HG02870 (cell line): ENCODE measurements around the gene EDARADD.
"Not testable (repeated sequence)": the region's sequence is repeated elsewhere in the genome, so short reads cannot be mapped to it uniquely, and the experiment has no call there.

ENCODE experiments used
- ATAC-seq: cut with Tn5 transposase; IDR thresholded peaks from one replicate; pipeline ENCODE4 v1.9.1; 2021; ENCODE audit warnings: mild to moderate bottlenecking, moderate library complexity; ENCODE audit not compliant: unreplicated experiment

Gene EDARADD

DNA sequence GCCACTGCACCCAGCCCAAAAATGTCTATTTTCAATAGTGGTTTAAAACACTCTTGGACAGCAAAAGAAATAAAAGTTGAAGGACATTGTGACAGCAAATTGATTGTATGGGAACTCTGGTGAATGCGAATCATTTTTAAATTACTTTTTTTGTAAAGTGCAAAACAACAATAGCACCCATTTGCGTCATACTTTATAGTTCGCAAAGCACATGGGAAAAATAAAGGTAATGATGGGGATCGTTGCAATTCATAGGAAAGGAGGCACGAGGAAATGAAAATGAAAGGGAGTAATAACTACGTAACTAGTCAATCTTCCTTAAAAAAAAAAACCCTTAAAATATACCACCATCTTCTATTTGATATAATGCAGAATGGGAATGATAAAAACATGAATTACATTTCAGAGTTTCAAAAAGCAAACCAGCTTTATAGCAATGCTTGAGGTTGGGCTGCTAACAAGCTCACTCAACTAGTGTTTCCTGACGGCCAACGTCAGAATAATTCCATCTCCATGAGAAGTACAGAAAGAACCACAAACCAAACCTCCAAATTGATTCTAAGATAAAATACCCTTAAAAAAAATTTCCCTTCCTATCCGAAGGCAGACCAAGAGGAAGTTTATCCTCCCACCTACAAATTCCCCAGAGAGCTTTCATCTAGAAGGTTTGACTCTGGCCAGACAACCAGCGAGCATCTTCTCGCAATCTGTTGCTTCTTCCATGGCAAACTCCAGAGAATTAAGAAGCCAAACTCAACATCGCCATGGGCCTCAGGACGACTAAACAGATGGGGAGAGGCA, at the start of gene EDARADD:
EDARADD (plus strand) TSS at position 606 of the 801 bp plus-strand sequence; CDS start at position 765, 159 bp downstream.
- no peak for ATAC-seq

DNA sequence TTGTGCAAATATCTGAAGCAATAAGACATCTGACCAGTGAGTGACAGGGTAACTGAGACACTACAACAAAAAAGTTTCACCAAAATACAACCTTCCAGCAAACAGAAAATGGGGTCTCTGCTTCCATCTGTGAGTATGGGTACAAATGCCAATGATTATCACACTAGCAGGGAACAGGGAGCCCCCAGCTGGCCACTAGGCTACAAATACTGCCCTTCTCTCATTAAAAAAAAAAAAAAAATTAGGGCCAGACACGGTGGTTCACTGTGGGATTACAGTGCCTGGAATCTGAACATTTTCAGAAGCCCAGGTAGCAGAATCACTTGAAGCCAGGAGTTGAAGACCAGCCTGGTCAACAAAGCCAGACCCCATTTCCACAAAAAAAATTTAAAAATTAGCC, 48.4 kb upstream of the EDARADD start:
- no peak for ATAC-seq

- no peak for ATAC-seq
These were observed 46.0 kb upstream of the EDARADD start for GRCh38 chr1:236348071-236348470.

DNA sequence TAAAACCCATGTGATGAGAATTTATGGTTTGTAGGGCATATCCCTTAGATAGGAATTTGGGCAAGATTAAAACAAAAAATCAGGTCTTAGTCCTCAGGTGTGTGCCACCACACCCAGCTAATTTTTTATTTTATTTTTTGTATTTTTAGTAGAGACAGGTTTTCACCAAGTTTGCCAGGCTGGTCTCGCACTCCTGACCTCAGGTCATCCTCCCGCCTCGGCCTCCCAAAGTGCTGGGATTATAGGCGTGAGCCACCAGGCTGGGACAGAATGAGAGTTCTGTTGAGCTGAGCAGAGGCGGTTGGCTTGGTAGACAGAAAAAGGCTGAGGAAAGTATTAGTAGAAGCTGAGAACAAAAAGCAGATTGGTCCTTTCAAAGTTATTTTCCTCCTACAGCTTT, 43.8 kb upstream of the EDARADD start:
- ATAC-seq, result no peak

DNA sequence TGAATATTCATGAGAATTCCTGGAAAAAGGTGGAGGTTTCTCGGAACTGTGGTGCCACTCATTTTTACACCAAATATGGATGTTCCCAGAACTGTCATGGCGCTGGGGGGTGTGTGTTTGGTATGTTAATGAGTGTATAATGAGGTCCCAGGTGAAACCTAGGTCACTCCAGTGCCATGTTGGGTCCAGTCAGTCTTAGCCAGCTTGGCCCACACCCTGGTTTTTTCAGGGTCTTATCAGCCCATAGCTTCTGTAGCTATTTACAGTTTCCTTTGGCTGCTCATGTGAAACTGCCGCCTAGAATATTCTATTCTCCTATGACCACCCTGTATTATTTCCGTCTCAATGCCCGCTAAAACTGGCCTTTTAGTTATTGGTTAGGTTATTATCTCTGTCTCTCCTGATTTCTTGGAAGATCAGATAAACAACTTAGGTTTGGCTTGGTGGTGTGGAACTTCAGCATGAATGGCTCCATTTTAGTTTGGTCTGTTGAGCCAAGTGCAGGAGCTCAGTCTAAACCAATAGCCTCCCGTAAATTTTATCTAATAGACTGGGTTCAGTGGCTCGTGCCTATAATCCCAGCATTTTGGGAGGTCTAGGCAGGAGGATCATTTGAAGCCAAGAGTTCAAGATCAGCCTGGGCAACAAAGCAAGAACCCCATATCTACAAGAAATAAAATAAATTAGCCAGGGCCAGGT, 42.1 kb upstream of the EDARADD start:
- ATAC-seq, result no peak

GRCh38 chr1:236352747-236353146, 41.3 kb upstream of the EDARADD start:
- not testable (repeated sequence) for ATAC-seq

DNA sequence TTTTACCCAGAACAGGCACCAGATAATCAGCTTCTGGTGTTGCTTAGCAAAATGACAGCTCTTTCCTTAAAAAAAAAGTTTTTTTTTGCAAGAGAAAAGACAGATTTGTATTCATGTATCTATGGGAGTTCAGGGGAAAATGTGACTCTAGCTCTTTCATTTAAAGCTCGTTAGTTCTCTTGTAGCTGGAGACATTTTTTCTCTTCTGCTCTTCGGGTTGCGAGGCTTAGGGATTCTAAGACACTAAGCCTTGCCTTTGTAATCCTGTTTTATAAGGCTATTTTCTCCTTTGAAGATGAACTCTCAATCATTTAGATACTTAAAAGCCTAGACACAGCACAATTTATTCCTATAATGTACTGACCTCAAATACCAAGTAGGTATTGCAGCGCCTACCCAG, 40.3 kb upstream of the EDARADD start:
- ATAC-seq, result no peak

DNA sequence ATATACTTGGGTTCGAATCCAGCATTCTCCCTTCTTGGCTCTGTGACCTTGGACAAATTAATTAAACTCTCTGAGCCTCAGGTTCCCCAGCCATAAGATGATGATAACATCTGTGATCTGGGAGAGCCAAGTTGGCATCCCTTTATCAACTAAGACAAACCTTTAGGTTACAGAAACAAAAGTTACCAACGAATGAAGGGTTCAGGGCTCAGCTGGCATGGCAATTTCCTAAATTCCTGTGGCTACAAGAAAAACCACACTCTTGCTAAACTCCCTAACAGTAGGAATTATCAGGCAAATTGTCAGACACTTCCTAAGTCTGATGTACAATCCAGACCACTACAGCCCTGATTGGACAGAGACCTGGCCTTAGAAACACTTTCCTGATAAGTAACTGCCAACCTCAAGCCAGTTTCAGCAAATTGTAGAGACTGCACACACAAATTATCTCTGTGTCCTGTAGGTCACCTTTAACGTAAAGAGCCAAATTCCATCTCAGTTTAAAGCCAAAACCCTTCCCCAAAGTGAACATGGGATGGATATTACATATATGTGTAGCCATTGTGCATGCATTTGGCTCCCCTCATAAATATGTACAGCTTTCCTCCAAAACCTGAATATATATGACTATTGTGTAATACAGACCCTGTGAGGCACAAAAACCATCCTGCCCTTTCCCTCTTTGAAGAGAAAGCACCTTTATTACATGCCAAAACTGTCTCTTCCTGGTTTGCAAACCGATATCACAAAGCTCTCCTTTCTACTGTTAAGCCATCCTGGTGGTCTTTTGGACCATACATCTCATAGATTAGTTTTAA, 39.5 kb upstream of the EDARADD start:
- ATAC-seq, result no peak

- ATAC-seq, result no peak
These were observed 37.9 kb upstream of the EDARADD start for GRCh38 chr1:236356141-236356540.

DNA sequence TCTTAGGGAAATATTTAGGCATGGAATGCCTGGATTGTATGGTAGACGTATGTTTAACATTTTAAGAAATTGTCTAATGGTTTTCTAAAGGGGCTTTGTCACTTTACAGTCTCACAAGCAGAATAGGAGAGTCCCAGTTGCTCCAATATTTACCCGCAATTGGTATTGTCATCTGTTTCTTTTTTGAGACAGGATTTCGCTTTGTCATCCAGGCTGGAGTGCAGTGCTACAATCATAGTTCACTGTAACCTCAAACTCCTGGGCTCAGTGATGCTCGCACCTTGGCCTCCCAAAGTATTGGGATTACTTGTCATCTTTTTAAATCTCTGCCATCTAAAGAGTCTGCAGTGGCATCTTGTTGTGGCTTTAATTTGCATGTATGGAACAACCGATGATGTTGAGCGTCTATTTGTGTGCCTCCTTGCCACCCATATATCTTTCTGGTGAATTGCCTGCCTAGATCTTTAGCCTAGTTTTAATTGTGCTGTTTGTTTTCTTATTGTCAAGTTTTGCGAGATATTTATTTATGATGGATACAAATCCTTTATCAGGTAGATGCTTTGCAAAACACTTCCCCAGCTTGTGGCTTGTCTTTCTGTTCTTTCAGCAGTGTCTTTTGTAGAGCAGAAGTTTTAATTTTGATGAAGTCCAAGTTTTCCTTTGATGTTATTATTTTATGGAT, 32.0 kb upstream of the EDARADD start:
- no peak for ATAC-seq

DNA sequence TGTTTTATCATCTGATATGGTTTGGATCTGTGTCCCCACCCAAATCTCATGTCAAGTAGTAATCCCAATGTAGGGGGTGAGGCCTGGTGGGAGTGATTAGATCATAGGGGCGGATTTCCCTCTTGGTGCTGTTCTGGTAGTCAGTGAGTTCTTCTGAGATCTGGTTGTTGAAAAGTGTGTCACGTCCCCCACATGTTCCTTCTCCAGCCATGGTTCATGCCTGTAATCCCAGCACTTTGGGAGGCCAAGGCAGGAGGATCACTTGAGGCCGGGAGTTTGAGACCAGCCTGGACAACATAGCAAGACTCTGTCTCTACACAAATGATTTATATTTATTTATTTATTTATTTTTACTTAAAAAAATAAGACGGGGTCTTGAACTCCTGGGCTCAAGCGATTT, 30.8 kb upstream of the EDARADD start:
- ATAC-seq, result no peak

DNA sequence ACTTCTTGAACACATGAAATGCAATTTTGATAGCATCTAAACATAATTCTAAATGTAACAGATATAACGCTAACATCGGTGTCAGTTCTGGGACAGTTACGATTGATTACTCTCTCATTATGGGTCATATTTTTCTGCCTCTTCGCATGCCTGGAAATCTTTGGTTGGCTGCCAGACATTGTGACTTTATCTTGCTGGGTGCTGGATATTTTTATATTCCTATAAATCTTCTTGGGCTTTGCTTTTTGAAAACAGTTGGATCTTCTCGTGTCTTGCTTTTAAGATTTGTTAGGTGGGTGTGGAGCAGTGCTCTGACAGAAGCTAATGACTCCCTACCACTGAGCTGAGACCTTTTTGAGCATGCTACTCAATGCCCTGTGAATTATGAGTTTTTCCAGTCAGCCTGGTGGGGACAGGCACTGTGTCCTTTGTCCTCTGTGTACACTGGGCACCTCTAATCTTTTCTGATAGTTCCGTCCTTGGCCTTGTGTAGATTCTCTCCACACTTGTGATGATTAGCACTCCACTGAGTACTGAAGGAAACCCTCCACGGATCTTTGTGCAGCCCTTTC, 28.0 kb upstream of the EDARADD start:
- no peak for ATAC-seq

GRCh38 chr1:236366681-236367080, 27.4 kb upstream of the EDARADD start:
- not testable (repeated sequence) for ATAC-seq

- no peak for ATAC-seq
These were observed 23.7 kb upstream of the EDARADD start for GRCh38 chr1:236370420-236370819.

DNA sequence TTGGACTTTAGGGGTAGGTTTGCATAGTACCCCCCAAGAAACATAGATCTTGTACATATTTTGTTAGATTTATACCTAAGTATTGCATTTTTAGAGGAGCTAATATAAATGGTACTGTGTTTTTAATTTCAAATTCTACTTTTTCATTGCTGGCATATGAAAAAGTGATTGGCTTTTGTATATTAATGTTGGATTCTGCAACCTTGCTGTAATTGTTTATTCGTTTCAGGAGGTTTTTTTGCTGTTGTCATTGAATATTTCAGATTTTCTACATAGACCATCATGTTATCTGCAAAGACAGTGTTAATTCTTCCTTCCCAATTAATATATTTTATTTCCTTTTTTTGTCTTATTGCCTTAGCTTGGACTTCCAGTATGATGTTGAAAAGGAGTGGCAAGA, 23.0 kb upstream of the EDARADD start:
- ATAC-seq, result no peak

DNA sequence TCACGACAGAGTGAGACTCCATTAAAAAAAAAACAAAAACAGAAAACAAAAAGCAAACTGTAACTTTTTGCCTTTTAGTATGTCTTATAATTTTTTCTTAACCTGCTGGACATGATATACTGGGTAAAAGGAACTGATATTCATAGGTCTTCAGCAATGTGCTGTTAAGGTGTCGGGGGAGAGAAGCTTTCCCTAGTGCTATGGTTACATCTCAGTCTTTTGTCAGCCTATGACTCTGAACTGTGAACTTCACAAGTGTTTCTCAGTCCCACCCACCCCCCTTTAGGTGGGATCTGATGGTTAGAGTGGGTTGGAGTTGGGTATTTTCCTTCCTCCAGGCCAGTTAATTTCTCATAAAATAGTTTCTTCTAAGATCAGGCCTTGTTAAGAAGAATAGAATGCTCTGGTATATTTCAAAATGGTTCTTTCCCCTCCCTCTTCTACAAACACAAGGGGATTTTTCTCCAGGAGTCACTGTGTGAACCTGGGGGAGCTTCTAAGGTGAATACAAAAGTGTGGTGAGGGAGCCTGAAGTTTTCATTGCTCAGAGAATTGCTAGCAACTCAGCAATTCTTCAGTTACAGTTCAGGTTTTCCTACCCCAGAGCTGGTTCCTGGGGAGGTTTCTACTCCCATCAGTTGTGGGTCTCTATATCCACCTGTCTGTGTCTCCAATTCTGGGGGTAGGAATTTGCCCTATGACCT, 16.1 kb upstream of the EDARADD start:
- ATAC-seq, result no peak

- no peak for ATAC-seq
These were observed 12.4 kb upstream of the EDARADD start for GRCh38 chr1:236381565-236382158.

GRCh38 chr1:236388332-236388731, 5.8 kb upstream of the EDARADD start:
- ATAC-seq, result no peak

DNA sequence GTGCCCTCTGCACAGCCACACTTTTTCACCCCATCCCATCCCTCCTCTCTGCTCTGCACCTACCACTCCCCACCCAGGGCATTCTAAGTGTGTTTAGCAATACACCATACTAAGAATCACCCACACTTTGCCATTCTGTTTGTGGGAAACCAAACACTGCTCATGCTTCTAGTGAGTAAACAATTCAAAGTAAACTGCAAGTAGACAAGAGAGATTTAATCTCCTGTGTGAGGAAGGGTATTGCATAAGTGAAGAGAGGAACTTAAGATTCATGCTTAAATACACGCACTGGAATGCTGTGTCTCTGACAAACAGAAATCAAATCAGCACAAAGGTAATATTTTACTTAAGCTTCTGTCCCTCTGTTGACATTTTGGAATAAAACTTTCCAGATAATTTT, 4.8 kb upstream of the EDARADD start:
- ATAC-seq, result no peak

- ATAC-seq, result no peak
These were observed 3.1 kb upstream of the EDARADD start for GRCh38 chr1:236391008-236391407.
